HUES6 (cell line): ENCODE data around the gene PRPF38A.
A peak's percentile ranks its signal among the peaks of the same experiment; 100 is the strongest.

Experiments
- H3K27ac ChIP-seq: 2 replicates; pipeline ENCODE4 v1.7.0; 2013; ENCODE audit warnings: low read depth, mild to moderate bottlenecking, low read length, inconsistent platforms
- H3K27me3 ChIP-seq: 2 replicates; pipeline ENCODE4 v1.6.1; 2013; ENCODE audit warnings: low read length; ENCODE audit not compliant: control insufficient read depth, insufficient read depth
- H3K36me3 ChIP-seq: 2 replicates; pipeline ENCODE4 v1.6.1; 2013; ENCODE audit warnings: low read length; ENCODE audit not compliant: control insufficient read depth, insufficient read depth
- H3K4me1 ChIP-seq: 2 replicates; pipeline ENCODE4 v1.6.1; 2013; ENCODE audit warnings: low read length; ENCODE audit not compliant: control insufficient read depth, insufficient read depth
- H3K4me3 ChIP-seq: 2 replicates; pipeline ENCODE4 v1.5.1; 2013; ENCODE audit warnings: low read depth, low read length
- H3K9ac ChIP-seq: one replicate; pipeline ENCODE4 v1.6.1; 2013; ENCODE audit warnings: mild to moderate bottlenecking, low read length
- H3K9me3 ChIP-seq: 2 replicates; pipeline ENCODE4 v1.6.1; 2013; ENCODE audit warnings: low read depth, low read length; ENCODE audit not compliant: control insufficient read depth, insufficient read depth

The PRPF38A gene

DNA sequence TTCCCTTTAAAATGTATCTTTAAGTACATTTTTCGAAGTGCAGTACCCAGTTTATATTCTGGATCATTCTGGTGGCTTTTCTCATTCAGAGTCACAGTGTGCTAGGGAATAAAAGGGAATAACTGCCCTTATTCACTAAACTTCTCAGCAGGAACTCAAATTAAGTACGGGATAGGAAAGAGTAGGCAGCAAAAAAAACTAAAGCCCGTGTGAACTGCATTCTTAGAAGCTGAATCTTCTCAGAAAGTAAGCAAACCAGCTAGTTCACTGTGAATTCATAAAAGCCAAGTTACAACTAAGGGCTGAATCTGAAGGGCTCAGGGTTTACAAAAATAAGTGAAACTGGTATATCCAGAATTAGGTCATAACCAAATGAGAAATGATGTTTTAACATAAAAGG, 22.0 kb downstream of the PRPF38A start:
- H3K27me3 ChIP-seq, result no peaks in the 10 kb centered on the region
- H3K4me3 ChIP-seq, result no peak overlapping the region
- H3K27ac ChIP-seq, result no peak overlapping the region
- peaks cover 10% of the 10 kb centered on the region; the same call in 1 of the 2 replicates for H3K4me1 ChIP-seq
- H3K9me3 ChIP-seq, result no peaks in the 10 kb centered on the region
- peaks cover 63% of the 10 kb centered on the region for H3K36me3 ChIP-seq
- no peak overlapping the region for H3K9ac ChIP-seq

GRCh38 chr1:52427152-52427551, 22.8 kb downstream of the PRPF38A start:
- Histone ChIP-seq H3K4me1 (peaks cover 10% of the 10 kb centered on the region; the same call in 1 of the 2 replicates), H3K4me3 (no peak overlapping the region), H3K9ac (no peak overlapping the region), H3K9me3 (no peaks in the 10 kb centered on the region), H3K27ac (no peak overlapping the region), H3K36me3 (peaks cover 65% of the 10 kb centered on the region), H3K27me3 (no peaks in the 10 kb centered on the region)

- Histone ChIP-seq H3K9me3 (no peaks in the 10 kb centered on the region), H3K27me3 (no peaks in the 10 kb centered on the region), H3K27ac (no peak overlapping the region), H3K9ac (no peak overlapping the region), H3K4me3 (no peak overlapping the region), H3K4me1 (peaks cover 14% of the 10 kb centered on the region), H3K36me3 (peaks cover 53% of the 10 kb centered on the region)
Observed at GRCh38 chr1:52432807-52433206, 28.4 kb downstream of the PRPF38A start.

GRCh38 chr1:52435211-52435610, 30.8 kb downstream of the PRPF38A start:
- peaks cover 14% of the 10 kb centered on the region for H3K4me1 ChIP-seq
- no peaks in the 10 kb centered on the region for H3K9me3 ChIP-seq
- 0 out of 2 replicates have a peak overlapping the region, but pooled peaks have one; percentile 18 for H3K27ac ChIP-seq
- peaks cover 51% of the 10 kb centered on the region for H3K36me3 ChIP-seq
- H3K4me3 ChIP-seq, result no peak overlapping the region
- H3K27me3 ChIP-seq, result no peaks in the 10 kb centered on the region
- no peak overlapping the region for H3K9ac ChIP-seq

- no peaks in the 10 kb centered on the region for H3K9me3 ChIP-seq
- H3K4me1 ChIP-seq, result peaks cover 14% of the 10 kb centered on the region
- peaks cover 46% of the 10 kb centered on the region for H3K36me3 ChIP-seq
- no peak overlapping the region for H3K9ac ChIP-seq
- H3K27me3 ChIP-seq, result no peaks in the 10 kb centered on the region
- no peak overlapping the region for H3K4me3 ChIP-seq
- H3K27ac ChIP-seq, result 0 out of 2 replicates have a peak overlapping the region, but pooled peaks have one; percentile 18
Observed at GRCh38 chr1:52435650-52436049, 31.2 kb downstream of the PRPF38A start.

DNA sequence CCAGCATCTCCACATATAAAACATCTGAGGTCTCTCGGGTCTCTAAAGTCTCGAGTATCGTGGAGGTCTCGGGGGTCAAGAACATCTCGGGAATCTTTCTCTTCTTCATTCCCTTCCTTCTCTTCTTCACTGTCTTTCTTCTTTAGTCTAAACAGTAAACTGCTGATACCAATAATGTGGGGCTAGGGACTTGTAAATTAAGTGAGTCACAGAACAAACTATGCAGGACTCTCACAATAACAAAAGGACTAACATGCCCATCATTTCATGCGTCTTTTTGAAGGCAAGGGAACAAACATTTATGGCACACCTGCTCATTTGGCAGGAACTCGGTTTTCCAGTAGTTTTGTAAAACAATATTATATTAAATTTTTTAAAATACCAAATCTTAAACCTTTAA, 32.4 kb downstream of the PRPF38A start:
- peak overlapping the region; percentile 15; the same call in 1 of the 2 replicates for H3K27ac ChIP-seq
- H3K4me1 ChIP-seq, result peaks cover 14% of the 10 kb centered on the region
- peaks cover 41% of the 10 kb centered on the region for H3K36me3 ChIP-seq
- H3K9ac ChIP-seq, result peak overlapping the region; percentile 51
- H3K9me3 ChIP-seq, result no peaks in the 10 kb centered on the region
- H3K4me3 ChIP-seq, result peak overlapping the region; percentile 20; the same call in 1 of the 2 replicates
- no peaks in the 10 kb centered on the region for H3K27me3 ChIP-seq

- peaks cover 14% of the 10 kb centered on the region for H3K4me1 ChIP-seq
- H3K4me3 ChIP-seq, result no peak overlapping the region
- no peaks in the 10 kb centered on the region for H3K9me3 ChIP-seq
- H3K27ac ChIP-seq, result no peak overlapping the region
- peaks cover 38% of the 10 kb centered on the region for H3K36me3 ChIP-seq
- H3K27me3 ChIP-seq, result no peaks in the 10 kb centered on the region
- H3K9ac ChIP-seq, result no peak overlapping the region
Observed at GRCh38 chr1:52439976-52440375, 35.6 kb downstream of the PRPF38A start.

GRCh38 chr1:52444463-52444862, 40.1 kb downstream of the PRPF38A start:
- Histone ChIP-seq H3K4me1 (no peaks in the 10 kb centered on the region), H3K9me3 (no peaks in the 10 kb centered on the region), H3K4me3 (no peak overlapping the region), H3K9ac (no peak overlapping the region), H3K27ac (no peak overlapping the region), H3K36me3 (peaks cover 36% of the 10 kb centered on the region), H3K27me3 (no peaks in the 10 kb centered on the region)

DNA sequence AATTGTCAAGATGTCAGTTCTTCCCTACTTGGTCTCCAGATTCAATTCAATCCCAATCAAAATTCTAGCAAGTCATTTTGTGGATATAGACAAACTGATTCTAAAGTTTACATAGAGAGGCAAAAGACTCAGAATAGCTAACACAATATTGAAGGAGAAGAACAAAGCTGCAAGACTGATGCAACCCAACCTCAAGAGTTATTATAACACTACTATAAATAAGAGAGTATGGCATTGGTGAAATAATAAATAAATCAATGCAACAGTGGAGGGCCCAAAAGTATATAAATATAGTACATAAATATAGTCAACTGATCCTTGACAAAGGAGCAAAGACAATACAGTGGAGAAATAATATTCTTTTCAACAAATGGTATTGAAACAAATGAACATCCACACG, 49.7 kb downstream of the PRPF38A start:
- no peak overlapping the region for H3K27ac ChIP-seq
- H3K36me3 ChIP-seq, result peaks cover 22% of the 10 kb centered on the region
- no peaks in the 10 kb centered on the region for H3K9me3 ChIP-seq
- H3K4me1 ChIP-seq, result peaks cover 8% of the 10 kb centered on the region; the same call in 1 of the 2 replicates
- no peak overlapping the region for H3K4me3 ChIP-seq
- no peaks in the 10 kb centered on the region for H3K27me3 ChIP-seq
- H3K9ac ChIP-seq, result no peak overlapping the region

DNA sequence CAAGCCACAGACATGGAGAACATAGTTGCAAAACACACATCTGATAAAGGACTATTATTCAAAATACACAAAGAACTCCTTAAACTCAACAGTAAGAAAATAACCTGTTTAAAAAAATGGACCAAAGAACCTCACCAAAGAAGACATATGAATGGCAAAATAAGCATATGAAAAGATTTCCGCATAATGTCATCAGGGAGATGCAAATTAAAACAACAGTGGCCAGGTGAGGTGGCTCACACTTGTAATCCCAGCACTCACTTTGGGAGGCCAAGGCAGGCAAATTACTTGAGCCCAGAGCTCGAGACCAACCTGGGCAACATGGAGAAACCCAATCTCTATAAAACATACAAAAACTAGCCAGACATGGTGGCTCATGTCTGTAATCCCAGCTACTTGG, 50.4 kb downstream of the PRPF38A start:
- Histone ChIP-seq H3K27me3 (no peaks in the 10 kb centered on the region), H3K4me1 (peaks cover 8% of the 10 kb centered on the region; the same call in 1 of the 2 replicates), H3K36me3 (peaks cover 22% of the 10 kb centered on the region), H3K9me3 (no peaks in the 10 kb centered on the region), H3K9ac (no peak overlapping the region), H3K4me3 (no peak overlapping the region), H3K27ac (peak overlapping the region; percentile 17; the same call in 1 of the 2 replicates)

DNA sequence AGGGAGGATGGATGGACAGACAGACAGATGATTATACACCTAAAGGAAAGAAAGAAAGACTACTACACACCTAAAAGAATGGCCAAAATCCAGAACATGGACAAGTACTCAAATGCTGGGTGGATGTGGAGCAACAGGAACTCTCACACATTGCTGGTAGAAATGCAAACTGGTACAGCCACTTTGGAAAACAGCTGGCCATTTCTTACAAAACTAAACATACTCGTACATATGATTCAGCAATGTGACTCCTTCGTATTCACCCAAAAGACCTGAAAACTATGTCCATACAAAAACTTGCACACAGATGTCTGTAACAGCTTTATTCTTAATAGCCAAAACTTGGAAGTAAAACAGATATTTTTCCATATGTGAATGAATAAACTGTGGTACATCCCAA, 51.3 kb downstream of the PRPF38A start:
- Histone ChIP-seq H3K27ac (no peak overlapping the region), H3K36me3 (peaks cover 22% of the 10 kb centered on the region), H3K9ac (no peak overlapping the region), H3K27me3 (no peaks in the 10 kb centered on the region), H3K4me3 (no peak overlapping the region), H3K4me1 (peaks cover 10% of the 10 kb centered on the region; the same call in 1 of the 2 replicates), H3K9me3 (no peaks in the 10 kb centered on the region)
